ENCODE results near the gene CXorf66. TPM values are rescaled to one million over a fixed set of nuclear protein-coding genes. Genes with fewer than 3 reads are reported as not detected.
A peak's percentile ranks its signal among the peaks of the same experiment; 100 is the strongest.

Gene CXorf66
- total and polyA plus RNA-seq, 2 of the 8 experiments (the other 6 are each of a cell fraction or from before 2014, with no cell fraction given) = not detected

DNA sequence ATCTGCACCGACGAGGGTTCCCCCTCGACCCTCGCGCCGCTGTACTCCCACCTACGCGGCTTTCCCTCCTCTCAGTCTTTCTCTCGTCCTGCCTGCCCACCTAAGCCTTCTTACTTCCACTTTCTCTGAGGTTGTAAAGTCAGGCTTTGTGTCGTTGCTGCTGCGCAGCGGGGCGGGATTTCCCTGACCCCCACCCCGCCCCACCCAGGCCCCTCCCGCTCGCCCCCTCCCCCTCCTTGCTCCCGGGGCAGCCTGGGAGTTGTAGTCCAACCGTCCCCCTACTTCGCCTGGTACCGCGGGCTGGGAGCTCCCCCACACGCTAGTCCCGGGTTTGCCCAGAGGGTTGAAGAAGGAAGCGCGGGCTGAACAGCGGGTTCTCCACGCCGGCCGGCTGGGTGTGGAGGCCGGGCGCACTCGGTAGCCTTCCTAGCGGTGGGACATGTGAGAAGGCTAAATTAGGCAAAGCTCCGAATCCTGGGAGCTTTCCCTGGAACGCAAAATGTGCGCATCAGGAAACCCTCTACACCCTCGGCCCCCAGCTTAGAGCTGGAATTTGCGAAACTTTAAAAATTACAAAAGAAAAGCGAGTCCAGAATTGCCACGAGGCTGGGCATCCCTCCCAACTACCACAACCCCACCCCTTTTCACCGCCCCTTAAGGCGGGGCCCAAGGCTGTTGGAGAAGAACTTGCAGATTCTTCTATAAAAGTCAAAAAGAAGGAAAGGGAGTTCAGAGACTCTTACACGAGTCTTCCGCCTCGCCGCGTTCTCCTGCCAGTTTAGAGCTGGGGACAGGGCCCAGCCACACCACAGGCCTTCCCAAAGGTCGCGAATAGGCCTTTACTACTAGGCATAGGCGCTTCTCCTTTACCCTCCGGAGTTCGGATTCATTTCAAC, 32.2 kb downstream of the CXorf66 start, which contains the start of gene ATP11C (continued):
- TF ChIP-seq RNF2 (IDR thresholded peaks at IDR 0.05; ENCODE audit: borderline replicate concordance, low read depth, low read length, missing control alignments, poor library complexity, severe bottlenecking) (no peak), SUZ12 (IDR thresholded peaks at IDR 0.05; ENCODE audit: low read length) (no peak), CBX5 (IDR thresholded peaks at IDR 0.05; ENCODE audit: low read depth, low read length) (no peak), EGR1 (IDR thresholded peaks at IDR 0.05; ENCODE audit: borderline replicate concordance, low read depth, low read length) (no peak), MAFK (IDR thresholded peaks at IDR 0.05; ENCODE audit: low read depth, low read length) (no peak), MAX (IDR thresholded peaks at IDR 0.05) (no peak), EP300 (IDR thresholded peaks at IDR 0.05; ENCODE audit: borderline replicate concordance in 1 of 2, low read depth in 2 of 2, low read length in 2 of 2) (no peak), RBBP5 (IDR thresholded peaks at IDR 0.05; ENCODE audit: borderline replicate concordance, low read depth, low read length) (no peak), TEAD4 (IDR thresholded peaks at IDR 0.05; ENCODE audit: low read depth, low read length) (no peak), GABPA (IDR thresholded peaks at IDR 0.05; ENCODE audit: borderline replicate concordance, insufficient read depth, low read length) (no peak), YY1 (IDR thresholded peaks at IDR 0.05; ENCODE audit: low read depth, low read length) (no peak), BCL11A (IDR thresholded peaks at IDR 0.05; ENCODE audit: low read depth in 2 of 2, low read length in 2 of 2) (no peak), KDM1A (IDR thresholded peaks at IDR 0.05; ENCODE audit: borderline replicate concordance, low read length) (no peak), POLR2A (IDR thresholded peaks at IDR 0.05; ENCODE audit: control extremely low read depth in 1 of 2, low read depth in 2 of 2, low read length in 2 of 2) (no peak; a peak in 1 of 3 replicates), RAD21 (IDR thresholded peaks at IDR 0.05 in 1 of 2, conservative IDR thresholded peaks at IDR 0.05 in 1 of 2; ENCODE audit: low read depth in 2 of 2, low read length in 2 of 2) (peak; percentile 25 to 36; a peak in 2 of 4 replicates), ASH2L (IDR thresholded peaks at IDR 0.05; ENCODE audit: low read length) (no peak), ATF3 (IDR thresholded peaks at IDR 0.05; ENCODE audit: insufficient read depth, low read depth, low read length) (no peak), SRF (IDR thresholded peaks at IDR 0.05; ENCODE audit: low read depth, low read length) (no peak), NANOG (IDR thresholded peaks at IDR 0.05; ENCODE audit: insufficient read depth, low read depth, low read length, poor library complexity, severe bottlenecking) (no peak), HDAC6 (IDR thresholded peaks at IDR 0.05; ENCODE audit: low read depth, low read length) (no peak), GTF2F1 (IDR thresholded peaks at IDR 0.05; ENCODE audit: borderline replicate concordance, low read depth, low read length) (no peak), CBX8 (IDR thresholded peaks at IDR 0.05; ENCODE audit: borderline replicate concordance, low read depth, low read length) (no peak)

Data from H1 (cell line).